HepG2 (cell line): Measurements from ENCODE around the gene SYN1. TPM values are rescaled to one million over a fixed set of nuclear protein-coding genes. Genes with fewer than 3 reads are reported as not detected.

Experiments used
- ATAC-seq: fragments of 200-7000 bp; cut with Tn5 transposase; 3 replicates; pipeline ENCODE4 v1.9.1; 2020; ENCODE audit warnings: mild to moderate bottlenecking, moderate library complexity
- BruUV-seq: library from RNA; stranded (reverse); fragments of 400-500 nt; replicated peaks from 2 replicates; lab custom pipeline; 2021; lab: Mats Ljungman, UMichigan
- CTCF ChIA-PET: fragments of 300-600 bp; formaldehyde crosslinking; extraction: SDS; loops from one replicate; lab custom pipeline; 2021; ENCODE audit warnings: low total read pairs, inconsistent platforms, low intra/inter-chr PET ratio; lab: Yijun Ruan, JAX
- POLR2A ChIA-PET: fragments of 350-600 bp; sonication (Branson Sonifier 250); formaldehyde crosslinking; loops from one replicate; lab custom pipeline; 2020; ENCODE audit warnings: antibody characterized with exemption, inconsistent platforms; lab: Yijun Ruan, JAX
- DNase-seq: peaks from one replicate; pipeline ENCODE4 v3.0.0-alpha.2; 2015; ENCODE audit warnings: low spot score
- FAIRE-seq: peaks from 3 replicates; lab custom pipeline; 2011; peaks lifted over from hg19 to GRCh38; lab: Jason Lieb, UNC
- H2AFZ ChIP-seq: one replicate; pipeline ENCODE4 v1.6.1; 2011; ENCODE audit warnings: low read length, inconsistent platforms
- H3K27ac ChIP-seq: fragments of 300-600 bp; 3 replicates; pipeline ENCODE4 v1.8.0; 2011; ENCODE audit warnings: mixed run types, mild to moderate bottlenecking, mixed read lengths, low read length, inconsistent platforms; ENCODE audit not compliant: insufficient read depth; ENCODE audit errors: extremely low read length
- H3K27me3 ChIP-seq, 2 experiments: fragments of 200-600 bp in 1 of 2; 2 replicates in 1 of 2; 3 replicates in 1 of 2; pipeline versions ENCODE4 v1.6.0 to v1.8.0; 2011; ENCODE audit warnings: low read length in 2 of 2, mild to moderate bottlenecking in 2 of 2, moderate library complexity in 2 of 2, inconsistent platforms in 1 of 2; ENCODE audit not compliant: insufficient read depth in 2 of 2, control insufficient read depth in 1 of 2
- H3K36me3 ChIP-seq, 2 experiments: fragments of 200-600 bp in 1 of 2; replicated peaks in 1 of 2; 2 replicates in 1 of 2; 3 replicates in 1 of 2; pipeline versions ENCODE4 v1.5.1 to v1.8.0; 2011; ENCODE audit warnings: low read length in 2 of 2, inconsistent platforms in 1 of 2; ENCODE audit not compliant: insufficient read depth in 2 of 2, control insufficient read depth in 1 of 2
- H3K4me1 ChIP-seq: 2 replicates; pipeline ENCODE4 v1.5.1; 2012; ENCODE audit warnings: low read length, inconsistent platforms; ENCODE audit not compliant: insufficient read depth
- H3K4me2 ChIP-seq: 2 replicates; pipeline ENCODE4 v1.6.0; 2011; ENCODE audit warnings: low read depth, low read length, inconsistent platforms
- H3K4me3 ChIP-seq, 3 experiments: fragments of 200-600 bp in 1 of 3; sonication (generic), shearing (Covaris generic) in 1 of 3; replicated peaks in 1 of 3; 2 replicates each; pipeline ENCODE4 v1.5.1; 2011 to 2016; ENCODE audit warnings: low read length in 3 of 3, inconsistent platforms in 2 of 3, low read depth in 2 of 3, mild to moderate bottlenecking in 2 of 3, control low read depth in 1 of 3, mixed read lengths in 1 of 3; ENCODE audit not compliant: insufficient read depth in 1 of 3
- H3K79me2 ChIP-seq: one replicate; pipeline ENCODE4 v1.6.1; 2011; ENCODE audit warnings: low read length, inconsistent platforms; ENCODE audit not compliant: insufficient read depth
- H3K9ac ChIP-seq: 2 replicates; pipeline ENCODE4 v1.6.0; 2011; ENCODE audit warnings: mild to moderate bottlenecking, low read depth, low read length, inconsistent platforms; ENCODE audit not compliant: insufficient read depth
- H3K9me3 ChIP-seq: 2 replicates; pipeline ENCODE4 v1.5.1; 2012; ENCODE audit warnings: mild to moderate bottlenecking, low read length
- H4K20me1 ChIP-seq: 2 replicates; pipeline ENCODE4 v1.6.0; 2011; ENCODE audit warnings: inconsistent platforms, mild to moderate bottlenecking, low read length, moderate library complexity; ENCODE audit not compliant: insufficient read depth
- CCDC6 ChIP-seq: sonication (generic); formaldehyde crosslinking; IDR thresholded peaks from 2 replicates; pipeline ENCODE4 v1.8.1; 2022; ENCODE audit warnings: mild to moderate bottlenecking, missing genetic modification reagents, moderate library complexity
- NFATC3 ChIP-seq: sonication (generic); formaldehyde crosslinking; IDR thresholded peaks from 2 replicates; pipeline ENCODE4 v1.5.1; 2020; ENCODE audit warnings: mild to moderate bottlenecking, missing genetic modification reagents
- NPAS2 ChIP-seq: sonication (generic); formaldehyde crosslinking; IDR thresholded peaks from 2 replicates; pipeline ENCODE4 v1.8.0; 2022; ENCODE audit warnings: mild to moderate bottlenecking, missing genetic modification reagents, borderline replicate concordance
- NR3C1 ChIP-seq: sonication (generic); formaldehyde crosslinking; IDR thresholded peaks from 2 replicates; pipeline ENCODE4 v1.4.0; 2020; ENCODE audit warnings: missing genetic modification reagents
- PPARG ChIP-seq: conservative IDR thresholded peaks from 2 replicates; pipeline ENCODE4 v1.6.1; 2016; ENCODE audit warnings: missing biosample characterization, missing genetic modification reagents
- SMAD1 ChIP-seq: sonication (generic); formaldehyde crosslinking; IDR thresholded peaks from 2 replicates; pipeline ENCODE4 v1.4.0; 2020; ENCODE audit warnings: missing genetic modification reagents, low read depth, mild to moderate bottlenecking, borderline replicate concordance
- SMC3 ChIP-seq: IDR thresholded peaks from 2 replicates; pipeline ENCODE4 v1.6.1; 2011; ENCODE audit warnings: low read length, improper control_type of control experiment
- TFDP2 ChIP-seq: sonication (generic); formaldehyde crosslinking; IDR thresholded peaks from 2 replicates; pipeline ENCODE4 v1.4.0; 2020; ENCODE audit warnings: missing genetic modification reagents
- ZNF136 ChIP-seq: sonication (generic); formaldehyde crosslinking; IDR thresholded peaks from 2 replicates; pipeline ENCODE4 v1.8.1; 2022; ENCODE audit warnings: low read depth, mild to moderate bottlenecking, moderate library complexity, missing genetic modification reagents
- ZNF143 ChIP-seq: sonication (generic); formaldehyde crosslinking; IDR thresholded peaks from 2 replicates; pipeline ENCODE4 v1.4.0; 2020; ENCODE audit warnings: missing genetic modification reagents
- ZNF549 ChIP-seq: sonication (generic); formaldehyde crosslinking; IDR thresholded peaks from 2 replicates; pipeline ENCODE4 v1.5.0; 2020; ENCODE audit warnings: missing genetic modification reagents
- ZNF567 ChIP-seq: sonication (generic); formaldehyde crosslinking; IDR thresholded peaks from 2 replicates; pipeline ENCODE4 v1.8.1; 2023; ENCODE audit warnings: mild to moderate bottlenecking, missing genetic modification reagents, borderline replicate concordance
- ZNF598 ChIP-seq: sonication (generic); formaldehyde crosslinking; IDR thresholded peaks from 2 replicates; pipeline ENCODE4 v1.5.1; 2020; ENCODE audit warnings: mild to moderate bottlenecking, missing genetic modification reagents, borderline replicate concordance
- ZNF790 ChIP-seq: sonication (generic); formaldehyde crosslinking; IDR thresholded peaks from 2 replicates; pipeline ENCODE4 v1.8.0; 2022; ENCODE audit warnings: missing genetic modification reagents, mild to moderate bottlenecking, borderline replicate concordance
- ZSCAN9 ChIP-seq: IDR thresholded peaks from 2 replicates; pipeline ENCODE4 v1.6.1; 2016; ENCODE audit warnings: borderline replicate concordance
- WGBS: methylation state at CpG from one replicate; pipeline ENCODE4 v1.1.6; 2017; ENCODE audit warnings: low lambda C conversion rate; 5-methylcytosine and 5-hydroxymethylcytosine counted together
- in situ Hi-C: cut with HindIII; loops from 2 replicates; pipeline ENCODE4 v1.10.0; 2017; ENCODE audit warnings: low pct_unique_long_range_greater_than_20kb; ENCODE audit not compliant: extremely low pct_ligation_motif_present
- intact Hi-C: fragments of 100-400 bp; cut with micrococcal nuclease; formaldehyde crosslinking; loops from one replicate; pipeline ENCODE4 v1.10.0; 2022; ENCODE audit not compliant: unreplicated experiment
- polyA plus RNA-seq, 8 experiments: library from polyadenylated mRNA; depleted of rRNA in 3 of 8; stranded (reverse) in 7 of 8; unstranded in 1 of 8; fragments of >200 nt; fragmentation: Illumina TruSeq in 4 of 8; extraction: Trizol in 4 of 8; gene quantifications; 2 replicates each; pipeline versions ENCODE4 v1.2.1 to v1.2.3, GENCODE V29; 2011 to 2016; ENCODE audit warnings: low read depth in 4 of 8, missing spikeins in 1 of 8, mixed read lengths in 1 of 8; ENCODE audit not compliant: insufficient read depth in 1 of 8
- total RNA-seq, 5 experiments: library from RNA; depleted of rRNA; stranded (reverse); fragments of >200 nt; fragmentation: Illumina TruSeq; extraction: Trizol; gene quantifications; 2 replicates each; pipeline ENCODE4 v1.2.3, GENCODE V29; 2016; ENCODE audit warnings: low read depth in 1 of 5
- TF ChIP-seq, protein P1 (sequence below): sonication (generic); formaldehyde crosslinking; IDR thresholded peaks from 2 replicates; pipeline ENCODE4 v1.9.0; 2021; ENCODE audit warnings: missing genetic modification reagents, mild to moderate bottlenecking, borderline replicate concordance

The SYN1 gene
- total and polyA plus RNA-seq, 2 of the 13 experiments (the other 11 are each of a cell fraction or from before 2014, with no cell fraction given) = not detected

DNA sequence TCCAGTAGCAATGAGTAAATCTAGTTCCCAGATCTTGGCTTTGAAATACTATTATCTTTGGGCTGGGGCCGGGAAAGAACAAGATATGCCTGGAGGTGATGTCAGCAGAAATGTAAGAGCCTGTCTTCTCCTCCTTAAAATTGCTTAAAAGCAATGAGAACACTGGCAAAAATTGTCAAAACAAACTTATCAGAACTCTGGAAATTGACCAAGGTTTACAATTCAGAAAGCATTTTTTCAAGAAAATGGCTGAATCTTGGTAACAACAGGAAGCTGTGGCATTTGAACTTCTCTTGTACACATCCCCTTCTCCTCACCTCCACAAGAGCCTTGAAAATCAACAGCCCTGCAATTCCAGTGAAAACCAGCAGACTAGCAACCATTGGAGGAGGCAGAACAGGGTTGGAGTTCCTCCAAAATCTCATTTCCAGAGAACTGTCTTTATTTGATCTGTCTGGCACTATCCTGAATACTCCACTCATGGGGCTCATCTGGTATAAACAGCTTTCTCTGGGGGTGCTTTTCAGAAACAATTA lies 23.9 kb downstream of the SYN1 start:
- WGBS = 8% methylated on average over 1 of the region's 1 CpG
- no peaks in the 10 kb centered on the region; a peak in 1 of 5 replicates for H3K27me3 ChIP-seq
- H3K9me3 ChIP-seq = no peaks in the 10 kb centered on the region
- no peaks in the 10 kb centered on the region for H3K79me2 ChIP-seq
- DNase-seq (no peak), FAIRE-seq (no peak), ATAC-seq (no peak)
- no peak overlapping the region for H3K27ac ChIP-seq
- no peaks in the 10 kb centered on the region for H3K4me1 ChIP-seq
- H3K36me3 ChIP-seq = no peaks in the 10 kb centered on the region
- TF ChIP-seq NPAS2 (CRISPR knock-in tag) = no peak
- no peak for TF ChIP-seq NFATC3
- no peak for TF ChIP-seq ZNF136 (CRISPR knock-in tag)
- TF ChIP-seq ZNF567 = no peak
- TF ChIP-seq, protein P1, sequence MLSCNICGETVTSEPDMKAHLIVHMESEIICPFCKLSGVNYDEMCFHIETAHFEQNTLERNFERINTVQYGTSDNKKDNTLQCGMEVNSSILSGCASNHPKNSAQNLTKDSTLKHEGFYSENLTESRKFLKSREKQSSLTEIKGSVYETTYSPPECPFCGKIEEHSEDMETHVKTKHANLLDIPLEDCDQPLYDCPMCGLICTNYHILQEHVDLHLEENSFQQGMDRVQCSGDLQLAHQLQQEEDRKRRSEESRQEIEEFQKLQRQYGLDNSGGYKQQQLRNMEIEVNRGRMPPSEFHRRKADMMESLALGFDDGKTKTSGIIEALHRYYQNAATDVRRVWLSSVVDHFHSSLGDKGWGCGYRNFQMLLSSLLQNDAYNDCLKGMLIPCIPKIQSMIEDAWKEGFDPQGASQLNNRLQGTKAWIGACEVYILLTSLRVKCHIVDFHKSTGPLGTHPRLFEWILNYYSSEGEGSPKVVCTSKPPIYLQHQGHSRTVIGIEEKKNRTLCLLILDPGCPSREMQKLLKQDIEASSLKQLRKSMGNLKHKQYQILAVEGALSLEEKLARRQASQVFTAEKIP (CRISPR knock-in tag) = no peak
- no peak for TF ChIP-seq TFDP2 (CRISPR knock-in tag)
- TF ChIP-seq SMAD1 (CRISPR knock-in tag) = no peak
- no peak for TF ChIP-seq ZSCAN9 (CRISPR knock-in tag)
- no peak for TF ChIP-seq NR3C1 (CRISPR knock-in tag)
- TF ChIP-seq SMC3 = no peak
- no peak for TF ChIP-seq ZNF143 (CRISPR knock-in tag)
- no peak for TF ChIP-seq PPARG (CRISPR knock-in tag)
- TF ChIP-seq ZNF598 = no peak
- no peak for TF ChIP-seq CCDC6 (CRISPR knock-in tag)
- no peak for TF ChIP-seq ZNF549 (CRISPR knock-in tag)
- no peak for TF ChIP-seq ZNF790 (CRISPR knock-in tag)
- H3K4me2 ChIP-seq = no peak overlapping the region
- in situ Hi-C loops = no loop called here
- no peak overlapping the region for H3K9ac ChIP-seq
- H4K20me1 ChIP-seq = no peaks in the 10 kb centered on the region
- H2AFZ ChIP-seq = no peak overlapping the region
- no TSS peak for BruUV-seq
- ChIA-PET CTCF (no interaction called here), POLR2A (no interaction called here)
- intact Hi-C loops = no loop called here
- no peak overlapping the region for H3K4me3 ChIP-seq
